Loucy (cell line): ENCODE data around the gene DNM3.

Experiments
- CTCF ChIP-seq: fragments of 200-600 bp; sonication (generic); conservative IDR thresholded peaks from 2 replicates; pipeline ENCODE4 v1.5.1; 2014; ENCODE audit warnings: mild to moderate bottlenecking, antibody characterized with exemption, low read length
- EZH2phosphoT487 ChIP-seq: fragments of 200-600 bp; IDR thresholded peaks from 2 replicates; pipeline ENCODE4 v1.6.1; 2018; ENCODE audit warnings: antibody characterized with exemption, mild to moderate bottlenecking, moderate library complexity, borderline replicate concordance

DNA sequence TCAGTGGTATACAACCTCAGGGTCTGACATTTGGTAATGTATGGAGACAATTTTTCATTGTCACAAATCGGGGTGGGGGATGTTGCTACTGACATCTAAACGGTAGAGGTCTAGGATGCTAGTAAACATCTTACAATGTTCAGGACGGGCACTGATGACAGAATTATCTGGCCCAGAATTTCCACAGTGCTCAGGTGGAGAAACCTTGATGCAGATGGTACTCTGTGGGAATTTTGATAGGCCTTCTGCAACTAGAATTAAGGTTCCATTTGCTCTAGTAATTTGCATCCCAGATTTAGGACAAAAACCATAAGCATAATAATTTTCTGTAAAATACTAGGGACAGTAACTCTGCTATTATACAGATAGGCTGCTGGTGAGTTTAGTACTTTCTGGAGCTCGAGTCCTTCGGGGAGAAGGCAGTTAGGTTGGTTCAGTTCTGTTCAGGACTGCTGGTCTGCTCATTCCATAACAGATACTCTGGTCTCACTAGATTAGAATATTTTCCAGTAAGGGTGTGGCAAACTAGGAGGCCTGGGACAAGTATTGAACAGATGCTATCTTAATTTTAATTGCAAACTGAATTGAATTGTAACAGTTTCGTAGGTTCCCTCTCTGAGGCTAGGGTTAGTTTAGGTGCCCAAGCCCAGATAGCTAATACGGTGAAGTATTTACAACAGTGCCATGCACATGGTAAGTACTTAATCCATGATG is 48.5 kb upstream of the DNM3 start:
- TF ChIP-seq CTCF (no peak), EZH2phosphoT487 (no peak)
